Measurements from ENCODE around the gene PHF3.

The PHF3 gene

GRCh38 chr6:63760199-63760598 is 124.6 kb downstream of the PHF3 start:
- in situ Hi-C loops (cut with MboI; ENCODE audit: low sequenced_read_pairs), result no loop called here

- in situ Hi-C loops (cut with MboI; ENCODE audit: low sequenced_read_pairs), result no loop called here
Measured at GRCh38 chr6:63764318-63764916, 128.8 kb downstream of the PHF3 start.

Data from hTERT RPE-1 (cell line).